Stimulated activated CD8-positive, alpha-beta memory T cell treated with anti-CD3 and anti-CD28 coated beads, Interleukin-12 subunit alpha, Interleukin-12 subunit beta, amount 100 ng/mL, for 24 hours (primary cell): Measurements from ENCODE around the gene RHBG.

Experiments
- DNase-seq: peaks from one replicate; pipeline ENCODE4 v3.0.0-alpha.2; 2020; ENCODE audit errors: extremely low read depth

Gene RHBG

DNA sequence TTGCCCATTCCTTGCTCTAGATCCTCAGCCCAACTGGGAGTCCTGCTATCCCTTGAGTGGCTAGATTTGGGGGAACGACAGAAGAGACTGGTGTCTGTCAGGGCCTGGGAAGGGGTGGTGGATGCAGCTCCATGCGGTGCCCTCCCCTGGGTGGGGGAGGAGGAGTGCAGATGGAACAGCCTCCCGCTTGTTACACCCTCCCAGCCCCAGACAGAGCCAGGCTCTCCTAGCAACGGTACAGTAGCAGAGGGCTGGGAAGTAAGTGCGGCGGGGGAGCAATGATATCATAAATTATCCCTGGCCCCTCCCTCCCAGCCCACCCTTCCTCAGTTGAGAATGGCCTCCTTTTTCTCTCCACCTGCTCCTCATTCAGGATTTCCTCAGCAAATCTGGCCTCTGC lies 37.2 kb downstream of the RHBG start:
- no peak for DNase-seq

DNA sequence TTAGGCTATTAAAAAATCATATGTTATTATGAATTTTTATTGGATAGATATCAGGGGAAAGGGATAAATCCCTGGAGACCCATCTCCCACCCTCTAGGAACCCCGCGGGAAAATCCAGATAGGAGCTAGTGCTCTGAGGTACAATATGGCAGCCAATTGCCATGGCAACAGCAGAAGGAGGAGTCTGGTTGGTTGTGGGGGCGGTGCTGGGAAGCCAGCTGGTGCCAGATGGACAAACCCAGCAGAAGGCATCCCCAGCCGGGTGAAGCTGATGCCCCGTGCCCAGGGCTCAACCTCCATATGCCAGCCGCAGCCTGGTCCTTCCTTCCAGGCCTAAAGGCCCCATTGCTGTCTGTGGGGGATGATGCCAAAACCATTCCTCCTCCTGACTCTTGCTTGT lies 38.3 kb downstream of the RHBG start:
- DNase-seq, result no peak

DNA sequence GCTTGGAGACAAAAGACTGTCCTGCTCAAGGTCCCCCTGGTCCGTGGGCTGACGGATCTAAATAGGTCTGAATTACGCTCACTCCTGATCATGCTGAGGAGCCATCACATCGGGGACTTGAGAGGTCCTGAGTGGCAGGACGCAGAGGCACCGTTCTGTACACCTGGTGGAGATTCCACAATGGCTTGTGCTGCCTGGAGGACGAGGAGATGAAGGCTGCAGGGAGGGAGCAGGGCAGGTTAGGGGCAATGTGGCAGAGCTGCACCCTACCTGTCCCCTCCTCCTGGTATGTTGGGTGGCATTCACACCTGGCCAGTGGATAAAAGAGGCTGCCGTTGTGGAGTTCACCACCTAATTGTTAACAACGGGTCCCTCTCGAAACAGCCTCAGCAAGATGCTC lies 38.7 kb downstream of the RHBG start:
- DNase-seq, result no peak

DNA sequence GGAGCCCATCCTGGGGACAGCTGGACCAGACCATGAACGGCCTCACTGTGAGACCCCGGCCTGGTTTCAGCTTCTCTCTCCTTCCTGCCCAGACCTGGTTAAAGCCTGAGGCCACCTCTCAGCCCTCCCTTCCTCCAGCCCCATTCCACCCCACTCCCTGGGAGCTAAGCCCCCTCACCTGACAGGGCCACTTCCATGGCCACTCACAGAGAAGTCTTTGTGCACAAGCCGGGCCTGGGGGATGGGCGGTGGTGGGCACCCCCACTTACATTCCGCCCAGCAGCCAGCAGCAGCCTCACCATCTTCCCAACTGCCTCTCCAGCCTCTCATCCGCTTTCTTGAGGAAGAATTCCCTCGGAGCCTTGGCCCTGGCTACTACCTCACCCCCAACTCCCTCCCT lies 40.4 kb downstream of the RHBG start:
- no peak for DNase-seq

DNA sequence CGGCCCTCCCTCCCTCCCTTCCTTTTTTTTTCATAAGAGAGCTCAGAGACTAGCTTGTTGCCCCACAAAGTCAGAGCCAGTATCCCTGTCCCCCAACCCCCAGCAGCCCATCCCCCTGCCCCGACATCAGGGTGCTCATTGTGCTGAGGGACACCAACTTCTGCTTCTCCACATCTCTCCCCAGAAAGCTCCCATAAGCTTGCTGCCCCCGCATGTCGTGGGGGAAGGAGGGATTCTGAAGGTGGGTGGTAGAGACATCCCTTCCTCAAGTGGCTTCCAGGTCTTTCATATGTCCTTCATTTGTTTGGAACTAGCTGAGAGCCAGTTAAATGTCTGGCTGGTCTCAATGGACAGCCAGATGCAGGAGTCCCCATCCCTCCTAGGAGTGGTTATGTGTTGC lies 41.2 kb downstream of the RHBG start:
- DNase-seq, result no peak

DNA sequence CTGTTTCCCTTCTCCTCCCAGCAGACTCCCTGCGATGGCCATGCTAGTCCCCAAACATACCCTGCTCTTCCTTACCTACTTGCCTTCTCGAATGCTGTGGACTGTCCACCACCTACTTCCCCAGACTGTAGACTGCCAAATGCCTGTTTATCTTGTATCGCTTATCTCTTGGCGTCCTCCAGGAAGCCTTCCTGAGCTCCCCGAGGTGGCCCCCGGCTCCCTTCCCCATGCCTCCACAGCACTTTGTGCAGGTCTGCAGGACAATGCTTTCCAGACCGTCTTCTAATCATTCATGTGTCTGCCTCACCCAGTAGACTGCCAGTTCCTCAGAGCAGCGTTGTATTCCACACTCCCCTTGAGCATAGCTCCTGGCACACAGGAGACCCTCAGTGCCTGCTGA lies 41.7 kb downstream of the RHBG start:
- no peak for DNase-seq

DNA sequence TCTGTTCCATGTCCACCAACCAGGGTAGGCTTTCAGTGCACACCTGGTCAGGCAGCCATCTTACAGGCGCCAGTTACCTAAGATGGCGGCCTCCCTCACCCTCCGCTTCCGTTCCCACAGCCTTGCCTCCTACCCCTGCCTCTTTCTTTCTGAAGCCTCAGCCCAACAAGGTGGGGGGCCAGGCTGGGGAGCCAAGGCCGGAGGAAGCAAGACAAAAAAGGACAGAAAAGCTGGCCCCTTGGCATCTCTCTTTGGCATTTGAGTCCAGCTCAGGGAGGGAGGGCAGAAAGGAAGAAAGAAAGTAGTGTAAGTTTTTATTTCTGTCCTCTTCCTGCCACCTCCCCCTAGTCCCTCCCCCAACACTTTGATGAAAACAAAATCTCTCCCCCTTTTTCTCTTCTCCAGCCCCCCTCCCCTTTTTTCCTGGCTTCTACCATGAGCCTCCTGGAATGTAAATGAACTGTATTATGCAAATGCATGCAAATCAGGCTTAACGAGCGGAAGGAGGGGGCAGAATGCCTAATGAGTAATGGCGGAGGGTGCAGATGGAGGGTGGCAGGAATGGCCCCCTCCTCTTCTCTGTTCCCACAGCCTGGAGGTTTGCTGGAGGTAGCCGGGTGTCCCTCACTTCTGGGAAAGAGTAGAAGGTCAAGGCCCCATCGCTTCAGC lies 43.8 kb downstream of the RHBG start:
- no peak for DNase-seq

DNA sequence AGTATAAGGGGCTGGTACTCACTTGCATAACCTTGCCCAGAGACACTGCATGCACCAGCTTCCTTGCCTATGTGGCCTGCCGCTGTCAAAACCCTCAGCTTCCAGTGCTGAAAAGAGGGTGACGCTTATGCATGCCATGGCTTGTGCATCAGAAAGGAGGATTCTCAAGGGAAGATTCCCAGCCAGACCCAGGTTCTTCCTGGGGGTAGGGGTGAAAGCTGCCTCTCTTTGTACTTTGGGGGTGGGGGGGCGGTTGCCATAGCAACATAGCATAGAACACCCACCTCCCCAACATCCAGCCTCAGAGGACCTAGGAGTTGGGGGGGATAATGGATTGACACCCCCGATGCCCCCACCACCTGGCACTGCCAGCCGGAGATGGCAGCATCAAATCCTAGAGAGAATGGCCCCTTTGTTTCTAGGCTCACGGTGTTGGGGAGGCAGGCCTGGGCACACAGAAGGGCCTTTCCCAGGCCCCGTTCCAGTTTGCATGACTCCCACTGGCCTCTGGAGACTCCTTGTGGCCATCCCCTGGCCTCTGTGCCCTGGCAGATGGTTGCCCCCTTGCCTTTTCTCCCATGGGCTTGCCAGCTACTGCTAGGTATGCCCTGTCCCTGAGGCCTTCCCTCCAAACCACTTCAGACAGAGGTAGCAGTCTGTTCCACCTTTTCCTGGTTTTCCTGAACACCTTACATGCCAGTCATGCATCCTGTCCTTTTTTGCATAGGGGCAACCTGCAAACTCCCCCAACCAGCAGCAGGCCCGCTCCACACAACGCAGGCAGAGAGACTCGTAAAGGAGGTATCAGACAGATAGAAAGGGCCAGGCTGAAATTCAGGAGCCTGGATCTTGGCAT lies 44.6 kb downstream of the RHBG start:
- no peak for DNase-seq

DNA sequence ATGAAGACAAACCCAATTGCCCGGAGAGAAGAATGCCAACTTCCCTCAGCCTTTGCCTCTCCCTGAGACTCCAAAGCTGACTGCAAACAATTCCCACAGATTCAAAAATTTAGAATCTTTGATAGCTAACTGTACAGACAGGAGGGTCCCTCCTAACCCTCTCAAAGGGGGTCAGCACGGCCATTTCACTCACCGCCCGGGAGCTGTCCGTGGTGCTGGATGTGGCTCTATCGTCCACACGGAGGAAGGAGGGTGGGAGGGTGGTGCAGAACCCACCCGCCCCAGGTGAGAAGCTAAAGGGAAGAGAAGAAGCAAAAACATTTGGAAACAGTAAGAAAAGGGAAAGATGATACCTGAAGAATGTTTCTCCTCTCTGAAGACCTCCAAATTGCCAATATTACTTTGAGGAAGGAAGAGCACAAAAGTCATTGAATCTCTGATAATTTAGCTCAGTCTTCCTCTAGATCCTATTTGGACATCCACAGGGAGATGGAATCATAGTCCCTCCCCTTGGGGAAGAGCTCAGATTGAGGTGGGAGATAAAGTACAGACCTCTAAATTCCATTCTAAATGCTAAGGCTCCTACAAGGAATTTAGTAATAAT lies 45.6 kb downstream of the RHBG start:
- DNase-seq, result no peak

DNA sequence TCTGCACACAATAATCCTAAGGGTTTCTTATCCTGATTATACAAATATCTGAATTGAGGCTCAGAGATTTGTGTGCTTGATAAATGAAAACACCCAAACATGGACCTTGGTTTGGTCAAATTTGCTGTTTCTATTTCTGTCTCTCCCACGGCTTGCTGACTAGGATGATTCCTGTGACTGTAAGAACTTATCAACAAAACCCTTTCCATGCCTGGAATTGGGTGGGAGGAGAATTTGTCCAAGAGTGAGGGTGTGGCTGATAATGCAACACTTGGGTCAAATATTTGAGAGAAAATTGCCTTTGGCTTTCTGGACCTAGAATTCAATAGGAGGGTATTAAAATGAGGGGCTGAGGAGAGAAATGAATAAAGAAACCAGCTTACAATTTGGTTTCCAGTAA lies 48.0 kb downstream of the RHBG start:
- no peak for DNase-seq

DNA sequence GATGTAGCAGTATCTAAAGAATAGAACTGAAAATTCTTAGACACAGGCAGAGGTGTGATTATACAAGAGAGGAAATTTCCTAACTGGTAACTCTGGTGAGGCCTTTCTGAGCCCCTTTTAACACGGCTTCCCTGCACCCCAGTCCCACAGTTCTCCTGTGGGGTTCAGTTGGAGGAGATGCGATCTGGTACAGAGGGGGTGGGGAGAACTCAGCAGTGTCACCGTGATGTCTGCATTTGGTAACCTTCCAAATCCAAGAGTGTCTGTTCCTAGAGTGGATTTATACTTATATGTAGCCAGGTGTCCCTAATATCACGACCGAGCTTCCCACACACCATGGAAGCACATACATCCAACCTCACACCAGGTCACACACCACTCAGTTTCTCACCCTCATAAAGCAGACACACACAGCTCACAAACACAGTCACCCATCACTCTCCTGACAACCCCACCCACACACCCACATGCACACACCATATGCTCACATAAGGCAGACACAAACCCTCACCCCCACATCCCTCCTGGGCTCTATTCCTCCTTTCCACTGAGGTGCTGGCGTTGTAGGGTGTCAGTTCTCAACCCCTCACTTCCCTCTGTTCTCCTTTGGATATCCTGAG lies 48.5 kb downstream of the RHBG start:
- DNase-seq, result no peak

DNA sequence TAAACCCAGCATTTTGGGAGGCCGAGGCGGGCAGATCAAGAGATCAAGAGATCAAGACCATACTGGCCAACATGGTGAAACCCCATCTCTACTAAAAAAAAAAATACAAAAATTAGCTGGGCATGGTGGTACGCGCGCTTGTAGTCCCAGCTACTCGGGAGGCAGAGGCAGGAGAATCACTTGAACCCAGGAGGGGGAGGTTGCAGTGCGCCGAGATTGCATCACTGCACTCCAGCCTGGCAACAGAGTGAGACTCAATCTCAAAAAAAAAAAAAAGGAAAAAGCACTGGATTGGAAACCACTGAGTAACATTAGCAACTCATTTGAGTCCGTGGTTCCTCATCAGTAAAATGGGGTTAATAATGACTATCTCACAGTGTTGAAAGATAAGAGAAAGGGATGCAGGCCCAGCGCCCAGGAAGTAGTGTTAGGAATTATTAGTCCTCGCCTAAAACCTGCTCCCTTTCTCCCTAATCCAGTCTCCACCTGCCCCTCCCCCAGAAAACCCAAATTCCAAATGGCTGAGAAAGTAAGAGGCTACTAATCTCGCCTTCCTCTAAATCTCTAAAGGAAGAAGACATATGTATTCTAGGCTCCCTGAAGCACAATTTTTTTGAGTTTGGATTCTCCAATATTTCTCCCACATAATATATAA lies 49.5 kb downstream of the RHBG start:
- no peak for DNase-seq

DNA sequence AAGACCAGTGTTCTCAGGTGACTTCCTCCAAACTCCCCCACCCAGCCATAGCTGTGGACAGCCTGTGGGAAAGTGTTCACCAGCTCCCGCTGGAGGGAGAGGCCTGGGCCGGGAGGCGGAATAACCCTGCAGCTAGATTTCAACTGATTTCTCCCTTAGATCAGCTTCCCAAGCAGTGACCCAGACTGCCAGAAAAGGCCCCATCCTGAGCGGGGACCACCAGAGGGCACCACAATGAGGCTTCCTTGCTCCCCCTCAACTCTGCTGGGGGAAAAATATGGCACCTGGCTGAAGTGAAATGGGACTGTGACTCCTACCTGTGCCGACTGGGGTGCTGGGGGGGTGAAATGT lies 50.8 kb downstream of the RHBG start:
- DNase-seq, result no peak

DNA sequence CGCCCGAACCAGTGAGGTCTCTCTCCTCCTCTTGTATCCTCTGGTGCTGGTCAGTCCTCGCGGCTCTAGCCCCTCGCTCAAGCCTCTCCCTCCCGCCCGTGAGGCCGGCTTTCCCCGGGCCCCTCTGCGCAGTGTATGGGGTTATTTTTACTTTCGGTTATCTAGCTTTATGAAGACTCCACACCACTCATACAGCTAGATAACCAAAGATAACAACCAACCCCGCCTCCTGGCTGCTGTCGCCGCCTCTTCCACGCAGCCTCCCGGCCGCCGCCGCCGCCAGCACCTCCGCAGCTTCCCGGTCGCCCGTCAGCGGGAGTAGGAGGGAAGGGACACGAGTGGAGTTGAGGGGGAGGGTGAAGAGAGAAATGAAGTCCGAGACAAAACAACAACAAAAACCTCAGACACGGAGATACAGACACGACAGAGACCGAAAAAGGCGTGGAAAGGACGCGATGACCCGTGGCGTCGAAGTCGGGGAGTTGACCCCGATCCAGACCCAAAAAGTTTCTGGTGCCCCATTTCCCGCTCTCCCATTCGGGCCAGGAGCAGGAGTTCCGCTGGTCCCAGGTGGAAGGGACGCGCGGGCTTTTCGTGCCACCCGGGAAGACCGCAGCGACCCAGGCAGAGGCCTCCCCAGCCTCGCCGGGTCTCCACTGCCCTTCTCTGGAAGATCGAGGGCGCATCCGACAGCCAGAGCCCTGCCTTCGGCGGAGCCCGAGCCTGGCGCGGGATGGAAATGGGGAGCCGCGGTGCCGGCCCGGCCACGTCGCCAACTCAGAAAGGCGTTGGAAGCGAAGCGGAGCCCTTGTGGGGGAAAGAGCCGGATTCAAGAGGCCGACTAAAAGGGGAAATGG lies 51.4 kb downstream of the RHBG start:
- no peak for DNase-seq

DNA sequence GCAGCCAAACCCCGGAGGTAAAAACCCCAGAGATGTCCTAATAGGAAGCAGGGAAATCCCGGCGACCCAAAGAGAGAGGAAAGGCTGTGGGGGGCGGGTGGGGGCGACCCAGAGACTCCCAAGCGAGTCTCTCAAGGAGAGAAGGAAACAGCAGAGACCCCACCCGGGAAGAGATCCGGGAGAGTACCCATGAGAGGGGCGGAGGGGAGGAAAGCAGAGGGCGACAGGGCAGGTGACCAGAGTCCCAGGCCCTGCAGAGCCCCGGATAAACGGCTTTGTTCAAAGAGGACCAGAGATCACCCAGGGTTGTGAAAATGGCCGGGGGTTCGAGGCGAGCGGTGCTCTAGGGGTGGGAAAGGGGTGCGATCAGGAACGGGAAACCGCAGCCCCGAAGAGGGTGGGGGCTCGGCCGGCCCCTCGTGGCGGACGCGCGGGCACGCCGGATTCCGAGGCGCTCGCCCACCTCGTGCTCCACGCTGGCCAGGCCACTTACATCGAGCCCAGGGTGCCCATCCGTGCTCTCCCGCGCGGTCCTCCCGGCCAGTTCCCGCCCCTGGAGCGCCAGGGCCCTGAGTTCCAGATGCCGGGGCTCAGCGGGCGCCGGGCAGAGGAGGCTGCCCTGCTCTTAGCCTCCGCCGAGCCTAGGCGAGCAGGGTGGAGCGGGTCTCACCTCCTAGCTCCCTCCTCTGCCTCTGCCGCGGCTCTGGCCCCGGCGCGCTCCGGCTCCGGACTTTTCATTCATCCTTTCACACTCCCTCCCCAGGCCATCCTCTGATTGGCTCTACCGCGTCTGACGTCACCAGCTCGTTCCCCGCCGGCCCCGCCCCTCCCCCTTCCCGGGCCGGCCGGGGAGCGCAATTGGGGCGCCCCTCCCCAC lies 52.3 kb downstream of the RHBG start:
- DNase-seq, result peak; percentile 42

DNA sequence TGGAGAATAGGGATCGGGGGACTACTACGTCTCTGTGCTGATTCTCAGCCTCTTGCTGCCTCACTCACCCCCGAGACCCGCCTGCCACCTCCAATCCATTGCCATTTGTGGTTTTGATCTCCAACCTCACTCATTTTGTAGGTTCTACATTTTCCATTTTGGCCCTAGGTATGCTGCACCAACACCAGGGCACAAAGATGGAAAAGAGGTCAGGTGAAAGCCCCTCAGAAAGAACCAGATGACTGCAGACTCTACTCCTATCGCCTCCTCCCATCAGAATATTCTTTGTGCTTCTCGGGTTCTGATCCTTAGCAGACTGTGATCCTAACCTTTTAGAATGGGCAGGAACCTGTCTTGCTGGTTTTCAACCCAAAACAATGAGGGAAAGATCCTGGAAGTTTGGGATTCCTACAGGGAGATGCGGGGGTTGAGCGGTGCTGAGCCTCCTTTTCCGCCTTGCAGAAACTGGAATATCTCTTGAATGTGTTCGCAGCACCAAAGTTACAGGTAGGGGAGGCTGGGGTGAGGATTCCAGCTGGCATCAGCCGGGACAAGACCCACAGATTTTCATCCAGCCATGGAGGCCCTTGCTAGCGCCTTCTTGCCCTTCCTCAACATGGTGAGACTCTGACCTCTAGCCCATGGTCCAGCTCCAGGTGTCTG lies 53.1 kb downstream of the RHBG start:
- DNase-seq, result no peak

DNA sequence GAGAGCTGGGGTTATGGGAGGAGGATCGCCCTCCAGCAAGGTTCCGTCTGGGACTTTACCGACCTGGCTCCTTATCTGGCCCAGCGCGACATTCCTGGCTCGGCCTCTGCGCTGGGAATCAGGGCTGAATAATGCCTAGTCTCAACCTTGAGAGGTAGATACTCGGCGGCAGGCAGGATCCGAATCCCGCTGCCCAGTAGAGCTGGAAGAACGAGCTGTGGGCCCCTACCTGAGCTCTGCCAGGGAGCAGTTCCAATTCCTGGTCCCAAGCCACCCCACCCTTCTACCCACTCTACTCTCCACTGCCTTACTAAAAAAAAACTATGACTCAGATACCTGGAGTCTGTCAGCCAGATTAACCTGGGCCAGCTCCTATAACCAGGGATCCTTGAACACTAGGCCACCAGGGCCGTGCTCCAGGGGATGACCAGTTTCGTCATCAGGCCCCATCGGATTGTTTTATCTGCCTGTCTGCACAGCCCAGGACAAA lies 53.6 kb downstream of the RHBG start:
- DNase-seq, result no peak

DNA sequence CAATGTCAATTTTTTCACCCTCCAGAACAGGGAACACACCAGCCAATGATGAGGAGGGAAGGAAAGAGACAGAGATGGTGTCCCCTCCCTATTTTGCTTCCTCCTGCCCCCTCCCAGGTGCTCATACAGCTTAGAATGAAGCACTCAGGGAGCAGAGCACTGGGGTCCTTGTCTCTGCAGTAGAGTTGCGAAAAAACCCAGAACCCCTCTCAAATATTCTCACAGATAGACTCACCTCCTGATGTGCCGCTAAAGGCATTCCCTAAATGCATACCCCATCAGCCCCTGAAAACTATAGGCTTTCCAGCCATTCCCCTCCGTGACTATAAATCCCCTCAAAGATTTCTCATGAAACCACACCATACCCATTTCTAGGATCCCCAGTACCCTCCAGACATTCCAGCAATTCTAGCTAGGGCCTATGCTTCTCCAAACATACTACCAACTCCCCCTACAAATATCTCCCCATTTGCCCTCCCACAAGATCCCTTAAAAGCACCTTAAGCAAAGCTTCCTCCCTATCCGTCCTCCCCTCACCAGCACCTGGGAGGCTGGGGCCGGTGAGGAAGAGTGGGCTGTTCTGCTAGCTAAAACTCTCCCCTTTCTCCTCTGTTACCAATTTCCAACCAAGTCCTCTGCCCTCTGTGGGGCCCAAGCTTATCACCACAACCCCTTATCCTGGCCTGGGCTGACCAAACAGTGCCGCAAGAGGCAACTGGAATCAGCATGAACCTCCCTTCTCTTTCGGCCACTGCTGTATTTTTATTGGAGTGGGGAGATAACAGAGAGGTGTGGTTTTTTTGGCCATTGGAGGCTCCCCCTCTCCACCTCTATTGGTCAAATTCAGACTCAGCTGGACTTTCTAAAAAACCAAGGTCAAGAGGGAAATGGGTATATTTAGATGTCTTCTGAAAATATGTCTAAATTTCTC lies 54.7 kb downstream of the RHBG start:
- DNase-seq, result no peak
